ENCODE data around the gene CEP85.

DNA sequence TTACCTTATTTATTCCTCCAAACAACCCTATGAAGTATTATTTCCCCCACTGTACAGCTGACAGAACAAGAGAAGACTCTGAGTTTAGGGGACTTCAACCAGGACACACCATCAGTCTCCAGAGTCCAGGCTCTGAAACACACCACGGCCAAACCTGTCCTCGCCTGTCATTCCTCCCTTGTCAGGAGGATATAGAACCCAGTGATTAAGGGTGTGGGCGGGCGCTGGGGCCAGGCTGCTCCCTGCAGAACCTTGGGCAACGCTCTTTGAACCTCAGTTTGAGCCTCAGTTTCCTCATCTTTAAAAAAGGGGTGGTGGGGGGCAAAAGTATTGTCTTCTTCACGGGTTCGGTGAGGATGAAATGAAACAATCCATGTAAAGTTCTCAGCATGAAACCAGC, 9.4 kb upstream of the CEP85 start:
- TF ChIP-seq, protein P1, sequence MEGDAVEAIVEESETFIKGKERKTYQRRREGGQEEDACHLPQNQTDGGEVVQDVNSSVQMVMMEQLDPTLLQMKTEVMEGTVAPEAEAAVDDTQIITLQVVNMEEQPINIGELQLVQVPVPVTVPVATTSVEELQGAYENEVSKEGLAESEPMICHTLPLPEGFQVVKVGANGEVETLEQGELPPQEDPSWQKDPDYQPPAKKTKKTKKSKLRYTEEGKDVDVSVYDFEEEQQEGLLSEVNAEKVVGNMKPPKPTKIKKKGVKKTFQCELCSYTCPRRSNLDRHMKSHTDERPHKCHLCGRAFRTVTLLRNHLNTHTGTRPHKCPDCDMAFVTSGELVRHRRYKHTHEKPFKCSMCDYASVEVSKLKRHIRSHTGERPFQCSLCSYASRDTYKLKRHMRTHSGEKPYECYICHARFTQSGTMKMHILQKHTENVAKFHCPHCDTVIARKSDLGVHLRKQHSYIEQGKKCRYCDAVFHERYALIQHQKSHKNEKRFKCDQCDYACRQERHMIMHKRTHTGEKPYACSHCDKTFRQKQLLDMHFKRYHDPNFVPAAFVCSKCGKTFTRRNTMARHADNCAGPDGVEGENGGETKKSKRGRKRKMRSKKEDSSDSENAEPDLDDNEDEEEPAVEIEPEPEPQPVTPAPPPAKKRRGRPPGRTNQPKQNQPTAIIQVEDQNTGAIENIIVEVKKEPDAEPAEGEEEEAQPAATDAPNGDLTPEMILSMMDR (IDR thresholded peaks at IDR 0.05 in 4 of 5, conservative IDR thresholded peaks at IDR 0.05 in 1 of 5) = no peak
- TF ChIP-seq POLR2A (IDR thresholded peaks at IDR 0.05) = no peak
